ENCODE results near the gene OTUB2. TPM values are rescaled to one million over a fixed set of nuclear protein-coding genes. Genes with fewer than 3 reads are reported as not detected.

The OTUB2 gene
- total RNA-seq, 4 donors from 2014 or later, result 0.21 to 0.66 (median 0.60) TPM; not detected in 1

DNA sequence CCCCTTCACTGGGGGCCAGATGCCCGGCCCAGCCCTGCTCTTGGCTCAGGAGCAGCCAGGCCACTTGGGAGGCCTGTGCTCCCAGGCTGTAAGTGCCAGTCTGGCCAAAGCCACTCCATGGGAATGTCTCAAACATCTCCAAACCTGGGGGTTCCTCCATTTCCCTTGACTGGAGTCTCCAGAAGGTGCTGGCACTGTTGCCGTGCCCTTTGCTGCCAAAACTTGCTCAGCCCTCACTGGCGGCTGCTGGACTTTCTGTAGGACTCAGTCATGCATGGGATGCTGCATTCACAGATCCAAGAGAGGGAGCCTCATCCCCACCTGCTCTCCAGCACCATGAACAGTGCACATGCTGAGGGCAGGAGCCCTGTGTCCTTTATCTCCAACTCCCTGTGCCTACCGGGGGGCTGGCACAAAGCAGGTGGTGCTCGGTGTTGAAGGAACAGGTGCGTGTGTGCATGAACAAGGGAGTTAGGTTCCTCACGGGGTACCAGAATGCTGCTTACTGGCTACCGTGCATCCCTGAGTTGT is 9.6 kb upstream of the OTUB2 start:
- Histone ChIP-seq H3K36me3 (no peaks in the 10 kb centered on the region), H3K27ac (no peak overlapping the region), H3K9me3 (no peaks in the 10 kb centered on the region), H3K4me1 (no peaks in the 10 kb centered on the region), H3K4me3 (no peak overlapping the region), H3K27me3 (no peaks in the 10 kb centered on the region)
- 84 to 88% methylated on average over 7 of the region's 8 CpGs for WGBS, 2 donors
- no peak for TF ChIP-seq POLR2A (IDR thresholded peaks at IDR 0.05)
- TF ChIP-seq EP300 (IDR thresholded peaks at IDR 0.05), result no peak
- TF ChIP-seq, protein P1, sequence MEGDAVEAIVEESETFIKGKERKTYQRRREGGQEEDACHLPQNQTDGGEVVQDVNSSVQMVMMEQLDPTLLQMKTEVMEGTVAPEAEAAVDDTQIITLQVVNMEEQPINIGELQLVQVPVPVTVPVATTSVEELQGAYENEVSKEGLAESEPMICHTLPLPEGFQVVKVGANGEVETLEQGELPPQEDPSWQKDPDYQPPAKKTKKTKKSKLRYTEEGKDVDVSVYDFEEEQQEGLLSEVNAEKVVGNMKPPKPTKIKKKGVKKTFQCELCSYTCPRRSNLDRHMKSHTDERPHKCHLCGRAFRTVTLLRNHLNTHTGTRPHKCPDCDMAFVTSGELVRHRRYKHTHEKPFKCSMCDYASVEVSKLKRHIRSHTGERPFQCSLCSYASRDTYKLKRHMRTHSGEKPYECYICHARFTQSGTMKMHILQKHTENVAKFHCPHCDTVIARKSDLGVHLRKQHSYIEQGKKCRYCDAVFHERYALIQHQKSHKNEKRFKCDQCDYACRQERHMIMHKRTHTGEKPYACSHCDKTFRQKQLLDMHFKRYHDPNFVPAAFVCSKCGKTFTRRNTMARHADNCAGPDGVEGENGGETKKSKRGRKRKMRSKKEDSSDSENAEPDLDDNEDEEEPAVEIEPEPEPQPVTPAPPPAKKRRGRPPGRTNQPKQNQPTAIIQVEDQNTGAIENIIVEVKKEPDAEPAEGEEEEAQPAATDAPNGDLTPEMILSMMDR (IDR thresholded peaks at IDR 0.05), result no peak
- DNase-seq (ENCODE audit: low spot score in 2 of 2), result no peak

DNA sequence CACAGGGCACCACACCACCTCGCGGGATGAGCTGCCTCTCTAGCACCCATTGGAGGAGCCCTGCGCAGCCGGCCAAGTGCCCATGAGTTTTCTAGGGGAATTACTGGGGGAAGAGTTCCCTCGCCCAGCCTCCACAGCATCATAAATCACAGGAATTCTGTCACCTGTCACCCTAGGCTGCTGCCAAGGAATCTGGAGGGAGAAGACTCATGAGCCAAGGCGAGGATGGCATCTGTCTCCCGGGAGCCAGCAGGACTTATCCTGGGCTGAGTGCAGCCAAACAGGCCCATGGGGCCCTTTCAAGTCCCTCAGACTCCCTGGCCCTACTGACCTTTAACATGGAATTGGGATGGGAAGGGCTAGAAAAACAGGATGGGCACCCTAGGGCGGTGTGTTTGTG is 7.8 kb upstream of the OTUB2 start:
- no peaks in the 10 kb centered on the region for H3K4me1 ChIP-seq
- H3K27me3 ChIP-seq, result no peaks in the 10 kb centered on the region
- no peak overlapping the region for H3K4me3 ChIP-seq
- DNase-seq (ENCODE audit: low spot score in 2 of 2), result no peak
- H3K9me3 ChIP-seq, result no peaks in the 10 kb centered on the region
- no peak overlapping the region for H3K27ac ChIP-seq
- no peaks in the 10 kb centered on the region for H3K36me3 ChIP-seq
- TF ChIP-seq POLR2A (IDR thresholded peaks at IDR 0.05) (no peak), EP300 (IDR thresholded peaks at IDR 0.05) (no peak)
- WGBS, 2 donors, result 76 to 78% methylated on average over 7 to 8 of the region's 8 CpGs

DNA sequence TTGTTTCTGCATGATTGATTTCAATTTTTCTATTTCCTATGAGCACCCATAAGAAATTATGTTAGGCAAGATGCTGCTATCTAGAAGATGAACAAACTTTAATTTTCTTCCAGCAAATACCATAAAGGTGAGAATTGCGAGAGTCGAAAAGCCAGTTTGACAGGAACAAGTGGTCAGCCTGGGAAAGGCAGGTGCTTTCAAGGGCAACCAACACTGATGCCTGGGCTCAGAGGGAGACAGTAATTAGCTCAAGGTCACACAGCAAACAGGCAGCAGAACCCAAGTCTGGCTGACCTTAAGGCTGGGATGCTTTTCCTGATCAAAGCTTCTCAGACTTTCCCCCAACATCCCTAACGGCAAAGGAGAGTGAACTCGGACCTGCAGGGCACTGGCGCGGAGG is 6.8 kb upstream of the OTUB2 start:
- WGBS, 2 donors, result 68 to 75% methylated on average over 6 of the region's 6 CpGs
- no peak overlapping the region for H3K4me3 ChIP-seq
- no peaks in the 10 kb centered on the region for H3K9me3 ChIP-seq
- no peaks in the 10 kb centered on the region for H3K36me3 ChIP-seq
- TF ChIP-seq EP300 (IDR thresholded peaks at IDR 0.05), result no peak
- TF ChIP-seq, protein P1 (IDR thresholded peaks at IDR 0.05), result no peak
- no peak for TF ChIP-seq POLR2A (IDR thresholded peaks at IDR 0.05)
- H3K27me3 ChIP-seq, result no peaks in the 10 kb centered on the region
- H3K27ac ChIP-seq, result no peak overlapping the region
- H3K4me1 ChIP-seq, result no peaks in the 10 kb centered on the region
- no peak for DNase-seq (ENCODE audit: low spot score in 2 of 2)

DNA sequence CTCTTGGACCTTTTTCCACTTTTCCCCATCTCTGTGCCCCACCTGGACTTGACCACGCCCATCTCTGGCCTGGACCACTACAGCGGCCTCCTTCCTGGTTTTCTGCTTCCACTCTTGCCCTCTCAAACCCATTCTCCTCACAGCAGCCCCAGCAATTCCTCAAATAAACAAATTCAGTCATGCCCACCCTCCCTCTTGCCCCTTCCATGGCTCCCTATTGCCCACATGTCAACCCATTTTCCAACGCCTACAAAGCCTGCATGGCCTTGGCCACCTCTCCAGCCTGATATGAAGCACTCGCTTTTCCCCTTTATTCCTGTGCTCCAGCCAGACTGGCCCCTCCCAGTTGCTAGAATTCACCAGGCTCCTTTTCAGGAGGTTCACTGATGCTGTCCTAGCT is 5.9 kb upstream of the OTUB2 start:
- no peaks in the 10 kb centered on the region for H3K4me1 ChIP-seq
- H3K27me3 ChIP-seq, result no peaks in the 10 kb centered on the region
- H3K9me3 ChIP-seq, result no peaks in the 10 kb centered on the region
- no peak for DNase-seq (ENCODE audit: low spot score in 2 of 2)
- WGBS, 2 donors, result 84 to 87% methylated on average over 4 of the region's 4 CpGs
- H3K4me3 ChIP-seq, result no peak overlapping the region
- no peaks in the 10 kb centered on the region for H3K36me3 ChIP-seq
- H3K27ac ChIP-seq, result no peak overlapping the region
- TF ChIP-seq, protein P1 (IDR thresholded peaks at IDR 0.05), result no peak
- no peak for TF ChIP-seq POLR2A (IDR thresholded peaks at IDR 0.05)
- TF ChIP-seq EP300 (IDR thresholded peaks at IDR 0.05), result no peak

DNA sequence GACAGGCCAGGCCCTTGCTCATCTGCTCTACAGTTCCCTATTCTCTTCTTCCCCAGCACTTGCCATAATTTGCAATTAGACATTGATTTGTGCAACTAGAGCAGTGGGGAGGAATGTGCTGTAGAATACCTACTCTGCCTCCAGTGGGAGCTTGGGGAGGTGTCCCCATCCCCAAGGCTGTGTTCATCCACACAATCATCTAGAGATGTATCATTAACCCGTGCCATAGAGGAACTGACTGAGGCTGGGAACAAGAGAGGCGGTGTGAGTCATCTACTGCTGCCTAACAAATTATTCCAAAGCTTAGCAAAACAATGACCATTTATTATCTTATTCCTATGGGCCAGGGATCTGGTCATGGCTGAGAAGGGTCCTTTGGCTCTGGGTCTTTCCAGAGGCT is 5.1 kb upstream of the OTUB2 start:
- H3K9me3 ChIP-seq, result no peaks in the 10 kb centered on the region
- H3K27ac ChIP-seq, result no peak overlapping the region
- DNase-seq (ENCODE audit: low spot score in 2 of 2), result no peak
- TF ChIP-seq POLR2A (IDR thresholded peaks at IDR 0.05), result no peak
- no peak for TF ChIP-seq EP300 (IDR thresholded peaks at IDR 0.05)
- TF ChIP-seq, protein P1 (IDR thresholded peaks at IDR 0.05), result no peak
- no peaks in the 10 kb centered on the region for H3K4me1 ChIP-seq
- no peaks in the 10 kb centered on the region for H3K27me3 ChIP-seq
- WGBS, 2 donors, result 55 to 69% methylated on average over 2 of the region's 2 CpGs
- H3K36me3 ChIP-seq, result no peaks in the 10 kb centered on the region
- no peak overlapping the region for H3K4me3 ChIP-seq
